Activated B cell treated with CpG ODN at 0.5 μM for 24 hours (primary cell): Measurements from ENCODE around the gene EREG. TPM values are rescaled to one million over a fixed set of nuclear protein-coding genes. Genes with fewer than 3 reads are reported as not detected.

Experiments
- ATAC-seq: fragments of 200-7000 bp; cut with Tn5 transposase; one replicate; pipeline ENCODE4 v1.10.0; 2021; ENCODE audit warnings: low read depth, mild to moderate bottlenecking, moderate library complexity
- CTCF ChIA-PET: fragments of 350-600 bp; sonication (Branson Sonifier 250); formaldehyde crosslinking; loops from one replicate; lab custom pipeline; 2021; ENCODE audit warnings: antibody characterized with exemption; lab: Charles Lee
- POLR2A ChIA-PET: fragments of 350-600 bp; sonication (Branson Sonifier 250); formaldehyde crosslinking; loops from one replicate; lab custom pipeline; 2021; ENCODE audit warnings: antibody characterized with exemption; lab: Charles Lee
- DNase-seq: peaks from one replicate; pipeline ENCODE4 v3.0.0; 2022
- H3K27ac Mint-ChIP-seq: one replicate; pipeline ENCODE4 v1.8.0; 2020; ENCODE audit warnings: mixed read lengths
- H3K27me3 Mint-ChIP-seq: one replicate; pipeline ENCODE4 v1.8.0; 2021; ENCODE audit warnings: mixed read lengths
- H3K36me3 Mint-ChIP-seq: one replicate; pipeline ENCODE4 v1.8.0; 2021; ENCODE audit warnings: low read depth, mixed read lengths
- H3K4me1 Mint-ChIP-seq: one replicate; pipeline ENCODE4 v1.8.0; 2021; ENCODE audit warnings: mixed read lengths
- H3K4me3 Mint-ChIP-seq: one replicate; pipeline ENCODE4 v1.8.0; 2020; ENCODE audit warnings: mild to moderate bottlenecking, mixed read lengths
- H3K9me3 Mint-ChIP-seq: one replicate; pipeline ENCODE4 v1.8.0; 2020; ENCODE audit warnings: mixed read lengths
- CTCF ChIP-seq: fragments of 200-600 bp; IDR thresholded peaks from one replicate; pipeline ENCODE4 v1.8.0; 2022; ENCODE audit warnings: antibody characterized with exemption, mild to moderate bottlenecking
- intact Hi-C: fragments of 100-400 bp; cut with micrococcal nuclease; formaldehyde crosslinking; loops from one replicate; pipeline ENCODE4 v1.15.1; 2024
- total RNA-seq: library from RNA; stranded (reverse); gene quantifications from 2 replicates; pipeline ENCODE4 v1.2.3, GENCODE V29; 2022

Gene EREG
- total RNA-seq, 1 donor from 2014 or later: not detected

GRCh38 chr4:74377714-74378113 lies 12.8 kb downstream of the EREG start:
- Mint-ChIP-seq H3K9me3 (no peaks in the 10 kb centered on the region), H3K36me3 (no peaks in the 10 kb centered on the region), H3K27ac (no peak overlapping the region), H3K4me3 (no peak overlapping the region), H3K4me1 (no peaks in the 10 kb centered on the region), H3K27me3 (peaks cover 2% of the 10 kb centered on the region)
- intact Hi-C loops: loop anchor here (1.0 to 10.0 kb wide), 8 partner anchors 68 to 557 kb away; partner anchors contain the start of genes AREG and PARM1
- DNase-seq (no peak), ATAC-seq (no peak)
- no peak for TF ChIP-seq CTCF
- ChIA-PET POLR2A (interaction anchor here (0.6 to 1.2 kb wide), 2 partner anchors 67 to 155 kb away, joined by 4 to 8 read pairs (median 6); partner anchors contain the start of gene AREG), CTCF (interaction anchor here (0.6 to 3.2 kb wide), 19 partner anchors 25 to 557 kb away, joined by 3 to 55 read pairs (median 4); no protein-coding TSS in a partner anchor)

GRCh38 chr4:74378573-74378972 lies 13.6 kb downstream of the EREG start:
- no peak overlapping the region for H3K27ac Mint-ChIP-seq
- no peak for TF ChIP-seq CTCF
- no peak for ATAC-seq
- peaks cover 2% of the 10 kb centered on the region for H3K27me3 Mint-ChIP-seq
- intact Hi-C loops: loop anchor here (10.0 kb wide), 2 partner anchors 496 to 556 kb away; partner anchors contain the start of gene PARM1
- no peaks in the 10 kb centered on the region for H3K4me1 Mint-ChIP-seq
- ChIA-PET POLR2A (interaction anchor here (1.2 kb wide), 1 partner anchor 66 kb away, joined by 4 read pairs; the partner anchor contains the start of gene AREG), CTCF (interaction anchor here (1.2 to 3.2 kb wide), 8 partner anchors 40 to 297 kb away, joined by 3 to 55 read pairs (median 6); no protein-coding TSS in a partner anchor)
- no peak for DNase-seq
- H3K4me3 Mint-ChIP-seq: no peak overlapping the region
- no peaks in the 10 kb centered on the region for H3K9me3 Mint-ChIP-seq
- no peaks in the 10 kb centered on the region for H3K36me3 Mint-ChIP-seq

GRCh38 chr4:74379912-74380311 lies 15.0 kb downstream of the EREG start:
- no peak for DNase-seq
- ChIA-PET POLR2A (no interaction called here), CTCF (interaction anchor here (1.2 to 1.4 kb wide), 2 partner anchors 39 to 153 kb away, joined by 3 read pairs; no protein-coding TSS in a partner anchor)
- Mint-ChIP-seq H3K36me3 (no peaks in the 10 kb centered on the region), H3K27ac (no peak overlapping the region), H3K4me3 (no peak overlapping the region), H3K4me1 (no peaks in the 10 kb centered on the region), H3K9me3 (no peaks in the 10 kb centered on the region), H3K27me3 (no peaks in the 10 kb centered on the region)
- no peak for TF ChIP-seq CTCF
- intact Hi-C loops: loop anchor here (10.0 kb wide), 2 partner anchors 495 to 555 kb away; partner anchors contain the start of gene PARM1
- ATAC-seq: no peak

- intact Hi-C loops: no loop called here
- Mint-ChIP-seq H3K27ac (no peak overlapping the region), H3K4me1 (no peaks in the 10 kb centered on the region), H3K9me3 (no peaks in the 10 kb centered on the region), H3K4me3 (no peak overlapping the region), H3K27me3 (no peaks in the 10 kb centered on the region), H3K36me3 (no peaks in the 10 kb centered on the region)
- ChIA-PET CTCF (no interaction called here), POLR2A (no interaction called here)
- TF ChIP-seq CTCF: no peak
- no peak for ATAC-seq
- DNase-seq: no peak
Observed at GRCh38 chr4:74385386-74385785, 20.4 kb downstream of the EREG start.

- Mint-ChIP-seq H3K4me3 (no peak overlapping the region), H3K9me3 (no peaks in the 10 kb centered on the region), H3K27ac (no peak overlapping the region), H3K4me1 (no peaks in the 10 kb centered on the region), H3K27me3 (no peaks in the 10 kb centered on the region), H3K36me3 (no peaks in the 10 kb centered on the region)
- ChIA-PET CTCF (no interaction called here), POLR2A (no interaction called here)
- intact Hi-C loops: no loop called here
- TF ChIP-seq CTCF: no peak
- no peak for DNase-seq
- ATAC-seq: no peak
Observed at GRCh38 chr4:74386159-74386558, 21.2 kb downstream of the EREG start.
